ENCODE measurements around the gene KCNJ12.
"Not testable (repeated sequence)": the region's sequence is repeated elsewhere in the genome, so short reads cannot be mapped to it uniquely, and the experiment has no call there.

The KCNJ12 gene

DNA sequence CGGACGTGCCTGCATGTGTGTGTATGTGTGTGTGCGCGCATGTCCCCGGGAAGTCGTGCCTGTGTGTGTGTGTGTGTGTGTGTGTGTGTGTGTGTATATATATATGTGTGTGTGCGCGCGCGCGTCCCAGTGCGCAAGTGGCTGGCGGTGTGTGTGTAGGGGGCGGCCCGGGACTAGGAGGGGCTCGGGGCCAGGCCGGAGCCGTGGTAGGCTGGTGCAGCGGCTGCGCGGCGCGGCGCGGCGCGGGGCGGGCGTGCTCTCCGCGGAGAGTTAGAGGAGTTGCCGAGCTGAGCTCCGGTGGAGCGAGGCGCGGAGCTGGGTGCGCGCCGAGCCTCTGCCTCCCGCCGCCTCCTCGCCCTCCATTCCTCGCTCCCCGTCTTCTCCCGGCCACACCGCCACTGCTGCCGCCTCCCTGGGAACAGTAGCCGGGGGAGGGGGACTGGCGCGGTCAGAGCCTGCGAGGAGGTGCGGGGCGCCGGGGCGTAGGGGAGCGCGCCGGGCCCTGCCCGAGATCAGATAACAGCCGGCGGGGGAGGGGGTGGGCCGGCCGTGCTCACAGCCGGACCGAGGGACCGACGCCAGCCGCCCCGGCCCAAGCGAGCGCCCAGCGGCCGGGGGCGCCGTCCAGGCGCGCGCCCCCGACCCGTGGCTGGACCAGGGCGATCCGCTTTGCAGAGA lies at the start of gene KCNJ12:
Gene KCNJ12, plus strand, starts transcription at position 277 of the 678 bp plus-strand sequence. CDS start 38,986 bp downstream, outside the sequence.
- no peak for DNase-seq

DNA sequence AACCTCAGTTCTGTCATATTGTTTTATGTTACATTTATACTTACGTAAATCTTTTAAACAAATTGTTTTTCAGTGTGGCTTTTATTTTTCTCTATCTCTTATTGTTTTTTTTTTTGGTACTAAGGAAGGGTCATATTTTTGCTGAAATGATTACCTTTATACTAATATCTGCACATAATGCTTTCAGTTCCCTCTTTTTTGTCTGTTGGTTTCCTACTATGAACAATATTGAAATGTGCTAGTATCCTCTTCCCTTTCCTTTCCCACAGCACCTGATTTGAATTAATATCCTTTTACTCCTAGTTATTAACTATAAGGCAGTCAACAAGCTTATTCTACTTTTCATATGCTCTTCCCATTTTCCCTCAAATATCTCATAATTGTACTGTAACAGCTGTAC lies 48.2 kb upstream of the KCNJ12 start:
- DNase-seq: not testable (repeated sequence)

DNA sequence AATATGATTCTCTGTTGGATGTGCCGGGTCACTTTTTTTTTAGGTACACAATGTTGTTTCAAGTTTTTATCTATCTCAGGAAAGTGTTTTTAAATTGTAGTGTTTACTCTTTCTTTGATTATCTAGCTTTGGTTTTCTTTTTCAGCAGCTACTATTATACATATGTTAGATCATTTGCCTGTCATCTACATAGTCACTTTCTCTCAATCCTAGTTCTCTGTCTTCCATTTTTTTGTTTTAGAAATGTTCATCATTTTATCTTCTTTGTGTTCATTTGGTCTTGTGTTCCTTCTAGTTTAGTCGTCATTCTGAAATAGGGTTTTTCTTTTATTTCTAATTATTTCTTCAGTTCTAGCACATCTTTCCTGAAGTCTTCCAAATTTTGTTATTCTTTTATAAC lies 47.4 kb upstream of the KCNJ12 start:
- not testable (repeated sequence) for DNase-seq

DNA sequence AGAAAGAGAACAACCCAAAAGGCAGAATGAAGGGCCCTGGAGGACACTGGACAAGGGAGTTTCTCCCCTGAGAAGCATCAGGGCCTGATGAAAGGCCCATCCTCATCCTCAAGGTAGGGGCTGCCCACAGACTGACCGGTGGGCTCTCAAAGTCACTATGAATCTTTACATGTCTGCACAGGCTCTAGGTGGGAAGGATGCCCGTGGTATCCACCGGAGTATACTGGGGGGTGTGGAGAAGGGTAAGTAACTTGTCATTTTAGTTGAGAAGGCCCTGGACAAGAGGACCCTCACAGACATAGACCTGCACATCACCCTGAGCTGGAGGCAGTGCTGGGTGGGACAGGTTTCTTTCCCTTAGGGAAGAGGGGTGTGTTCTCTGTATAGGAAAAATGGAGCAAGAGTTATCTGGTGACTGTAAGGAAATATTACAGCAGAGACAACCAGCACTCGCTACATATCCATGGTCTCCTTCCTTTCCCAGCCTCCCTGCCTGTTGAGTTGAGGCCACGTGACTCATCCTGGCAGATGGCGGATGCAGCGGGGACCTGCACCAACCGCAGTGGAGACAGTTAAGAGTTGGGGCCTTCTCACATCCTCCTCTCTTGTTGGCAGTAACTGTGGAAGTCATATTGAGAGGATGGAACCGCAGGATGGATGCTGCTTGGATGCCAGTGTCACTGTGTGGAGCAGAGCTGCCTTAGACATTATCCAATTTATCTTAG lies 45.6 kb upstream of the KCNJ12 start:
- DNase-seq: peak; percentile 54

DNA sequence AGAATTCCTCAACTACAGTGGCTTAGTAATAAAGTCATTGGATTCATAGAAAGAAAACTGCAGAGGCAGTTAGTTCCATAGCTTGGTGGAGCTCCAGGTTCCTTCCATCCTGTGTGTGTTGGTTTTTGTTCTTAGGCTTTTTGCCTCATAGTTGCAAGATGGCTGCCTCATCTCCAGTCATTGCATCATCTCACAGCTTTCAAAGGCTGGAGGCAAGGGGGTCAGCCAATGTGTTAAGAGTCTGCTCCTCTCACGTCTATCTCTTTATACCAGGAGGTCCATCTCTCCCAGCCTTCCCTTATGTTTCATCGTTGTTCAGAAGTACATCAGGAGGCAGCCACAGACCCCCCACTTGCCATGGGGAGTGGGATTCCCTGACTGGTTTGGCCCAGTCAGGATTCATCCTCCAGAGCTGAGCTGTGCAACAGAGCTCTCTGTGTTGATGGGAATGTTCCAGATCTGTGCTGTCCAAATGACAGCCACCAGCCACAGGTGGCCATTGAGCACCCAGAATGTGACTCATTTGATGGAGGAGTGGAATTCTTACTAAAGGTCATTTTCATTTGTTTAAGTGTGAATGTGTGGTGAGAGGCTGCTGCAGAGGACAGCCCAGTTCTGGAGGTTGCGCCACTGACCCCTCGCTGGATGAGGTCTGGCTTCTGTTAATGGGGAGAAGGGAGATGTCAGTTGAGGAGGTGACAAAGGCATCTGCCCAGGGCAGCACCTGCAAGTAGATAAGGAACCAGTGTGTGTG lies 39.4 kb upstream of the KCNJ12 start:
- peak; percentile 47 for DNase-seq

DNA sequence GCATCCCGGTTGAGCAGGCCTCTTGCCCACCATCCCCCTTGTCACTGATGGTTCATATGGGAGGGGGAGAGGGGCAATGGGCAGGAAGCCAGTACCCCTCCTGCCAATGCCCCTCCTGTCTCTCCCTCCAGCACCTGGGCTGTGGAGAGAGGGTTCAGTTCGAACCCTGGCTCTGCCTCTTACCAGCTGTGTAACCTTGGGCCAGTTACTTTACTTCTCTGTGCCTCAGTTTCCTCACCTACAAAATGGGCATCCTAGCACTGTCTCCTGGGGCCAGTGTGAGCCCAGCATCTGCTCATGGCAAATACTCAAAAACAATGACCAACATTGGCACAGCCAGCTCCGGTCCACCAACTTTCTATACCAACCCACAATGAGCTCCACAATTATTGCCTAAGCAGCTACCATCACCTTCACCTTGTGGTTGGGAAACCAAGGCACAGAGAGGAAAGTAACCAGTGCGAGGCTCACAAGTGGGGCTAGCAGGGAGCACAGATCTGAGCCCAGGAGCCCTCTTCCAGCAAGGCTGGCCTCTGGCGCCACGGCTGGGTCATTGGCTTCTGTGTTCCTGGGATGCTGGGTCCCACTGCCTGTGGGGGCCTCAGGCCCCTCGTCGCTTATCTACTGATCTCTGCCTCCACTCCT lies 38.1 kb upstream of the KCNJ12 start:
- DNase-seq: peak; percentile 48

DNA sequence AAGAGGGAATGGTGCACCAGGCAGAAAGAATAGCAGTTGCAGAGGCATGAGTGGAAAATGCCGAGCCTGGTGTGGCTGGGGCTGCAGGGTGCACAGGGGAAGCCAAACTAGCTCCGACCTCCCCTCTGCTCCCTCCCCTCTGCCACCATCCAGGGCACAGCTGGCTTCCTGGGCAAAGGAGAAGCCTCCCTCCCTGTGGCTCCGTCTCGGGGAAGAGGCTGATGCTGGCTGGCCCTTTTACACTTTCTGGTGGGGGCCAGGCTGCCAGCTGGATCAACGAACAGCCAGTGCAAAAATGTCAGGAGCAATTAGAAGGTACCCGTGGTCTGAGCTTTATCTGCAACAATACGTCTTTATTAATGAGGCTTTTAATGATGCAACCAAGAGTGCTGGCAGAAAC lies 37.1 kb upstream of the KCNJ12 start:
- peak; percentile 48 for DNase-seq

DNA sequence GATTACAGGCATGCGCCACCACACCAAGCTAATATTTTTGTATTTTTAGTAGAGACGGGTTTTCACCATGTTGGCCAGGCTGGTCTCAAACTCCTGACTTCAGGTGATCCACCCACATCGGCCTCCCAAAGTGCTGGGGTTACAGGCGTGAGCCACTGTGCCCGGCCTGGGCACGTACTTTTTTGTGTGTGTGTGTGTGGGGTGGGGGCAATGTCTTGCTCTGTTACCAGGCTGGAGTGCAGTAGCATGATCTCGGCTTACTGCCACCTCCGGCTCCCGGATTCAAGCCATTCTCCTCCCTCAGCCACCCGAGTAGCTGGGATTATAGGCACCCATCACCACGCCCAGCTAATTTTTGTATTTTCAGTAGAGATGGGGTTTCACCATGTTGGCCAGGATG lies 36.6 kb upstream of the KCNJ12 start:
- DNase-seq: not testable (repeated sequence)

DNA sequence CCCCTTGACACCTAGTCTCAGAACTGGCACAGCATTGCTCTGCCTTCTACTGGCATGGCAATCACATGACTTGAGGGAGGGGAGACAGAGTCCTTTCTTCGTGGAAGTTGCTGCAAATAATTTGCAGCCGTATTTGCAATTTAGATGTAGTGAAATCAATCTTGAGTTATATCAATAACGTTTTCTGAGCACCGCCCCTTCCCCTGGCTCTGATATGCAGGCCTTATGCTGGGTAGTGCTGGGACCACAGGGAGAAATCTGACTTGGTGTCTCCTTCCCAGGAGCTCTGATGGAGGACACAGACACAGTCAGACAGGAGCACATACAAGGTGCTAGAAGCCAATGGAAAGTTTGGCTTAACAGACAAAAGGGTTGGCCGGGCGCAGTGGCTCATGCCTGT lies 35.8 kb upstream of the KCNJ12 start:
- DNase-seq: not testable (repeated sequence)

DNA sequence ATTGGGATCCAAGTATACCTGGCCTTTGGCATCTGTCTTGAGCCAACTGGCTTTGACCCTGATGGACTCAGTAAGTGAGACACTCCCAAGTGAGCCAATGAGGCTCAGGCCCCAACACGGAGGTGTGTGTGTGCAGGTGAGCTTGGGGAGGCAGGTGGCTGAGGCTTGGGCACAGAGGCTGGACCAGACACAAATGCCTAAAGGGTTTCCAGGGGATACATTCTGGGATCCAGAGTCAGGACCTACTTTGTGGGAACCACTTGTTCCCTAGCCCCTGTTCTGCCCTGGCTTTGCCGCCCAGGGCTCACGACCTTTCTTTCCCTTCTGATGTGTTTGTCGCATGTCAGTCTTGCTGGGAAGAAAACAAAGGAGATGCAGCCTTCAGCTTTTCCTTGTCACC lies 34.9 kb upstream of the KCNJ12 start:
- DNase-seq: not testable (repeated sequence)

DNA sequence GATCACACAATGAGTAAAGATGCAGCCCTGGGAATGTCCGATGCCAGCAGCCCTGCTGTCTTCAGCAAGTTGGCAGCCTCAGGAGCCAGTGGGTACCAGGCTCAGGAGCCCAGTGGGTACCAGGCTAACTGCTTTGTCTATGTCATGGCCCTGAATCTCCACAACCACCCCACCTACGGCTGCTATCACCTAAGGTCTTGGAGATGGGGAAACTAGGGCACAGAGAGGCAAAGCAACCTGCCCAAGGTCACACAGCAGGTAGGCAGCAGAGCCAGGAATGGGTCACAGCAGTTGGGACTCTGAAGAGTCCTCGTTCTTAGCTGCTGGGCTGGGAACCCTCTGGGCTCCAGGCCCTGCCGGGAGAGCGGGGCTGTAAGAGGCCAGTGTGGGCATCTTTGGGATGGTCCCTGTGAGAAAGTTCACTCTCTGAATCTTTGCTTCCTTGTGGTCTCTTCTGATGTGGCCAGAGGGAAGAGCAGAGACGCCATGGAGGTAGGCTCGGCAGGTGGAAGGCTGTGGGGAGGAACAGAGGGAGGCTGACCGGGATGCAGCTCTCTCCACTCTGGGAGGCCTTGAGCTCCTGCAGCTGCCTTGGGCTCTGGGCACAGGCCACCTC lies 34.1 kb upstream of the KCNJ12 start:
- DNase-seq: not testable (repeated sequence)

DNA sequence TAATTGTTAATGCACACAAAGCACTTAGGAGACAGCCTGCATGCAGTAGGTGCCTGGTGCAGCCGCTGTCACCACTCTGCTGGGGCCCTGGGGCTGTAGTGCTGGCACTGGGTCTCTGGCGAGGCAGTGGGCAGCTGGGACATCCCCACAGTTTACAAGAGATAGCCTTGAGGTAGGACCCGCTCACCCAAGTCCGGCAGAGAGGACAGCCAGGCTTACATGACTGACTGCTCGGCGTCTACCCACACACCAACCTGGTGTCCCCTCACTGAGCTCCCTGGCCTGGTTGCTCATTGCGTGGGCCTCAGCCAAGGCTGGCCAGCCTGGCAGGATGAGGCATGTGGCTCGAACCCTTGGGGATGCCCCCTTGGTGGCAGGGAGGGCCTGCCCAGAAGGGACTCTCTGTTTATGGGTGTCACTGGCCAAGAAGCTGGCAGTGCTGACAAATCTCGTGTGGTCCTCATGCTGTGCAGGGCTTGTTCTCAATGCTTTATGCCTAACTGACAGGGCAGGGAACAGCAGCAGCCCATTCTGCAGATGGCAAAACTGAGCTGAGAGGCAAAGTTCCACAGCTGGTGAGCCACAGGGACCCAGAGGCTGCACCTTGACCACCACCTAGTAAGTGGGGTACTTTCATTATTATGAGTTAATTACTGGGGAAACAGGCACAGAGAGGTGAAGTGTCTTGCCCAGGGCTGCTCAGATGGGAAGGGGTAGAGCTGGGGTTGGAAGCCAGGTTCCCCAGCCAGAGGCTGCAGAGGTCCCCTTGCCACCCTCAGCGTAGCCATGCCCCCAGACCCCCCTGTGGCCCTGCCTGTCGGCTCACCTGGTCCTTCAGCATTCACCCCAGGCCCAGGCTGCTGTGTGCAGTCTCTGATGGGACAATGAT lies 32.9 kb upstream of the KCNJ12 start:
- peak; percentile 49 for DNase-seq

DNA sequence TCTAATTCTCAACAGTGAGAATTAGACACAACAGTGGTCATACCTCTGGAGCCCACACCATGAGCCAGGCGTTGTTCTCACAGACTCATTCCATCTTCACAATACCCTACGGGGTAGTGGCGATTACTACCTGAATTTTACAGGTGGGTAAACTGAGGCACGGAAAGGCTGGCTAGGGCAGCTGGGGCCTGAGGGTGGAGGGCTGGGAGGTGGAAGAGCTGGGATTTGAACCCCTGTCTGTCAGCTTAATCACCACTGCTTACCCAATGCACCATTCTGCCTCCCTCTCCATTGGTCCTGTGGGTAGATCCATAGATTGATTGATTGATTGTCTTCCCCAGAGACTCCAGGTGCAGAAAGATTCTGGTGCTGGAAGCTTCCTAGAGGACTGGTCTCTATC lies 31.4 kb upstream of the KCNJ12 start:
- DNase-seq: peak; percentile 12

DNA sequence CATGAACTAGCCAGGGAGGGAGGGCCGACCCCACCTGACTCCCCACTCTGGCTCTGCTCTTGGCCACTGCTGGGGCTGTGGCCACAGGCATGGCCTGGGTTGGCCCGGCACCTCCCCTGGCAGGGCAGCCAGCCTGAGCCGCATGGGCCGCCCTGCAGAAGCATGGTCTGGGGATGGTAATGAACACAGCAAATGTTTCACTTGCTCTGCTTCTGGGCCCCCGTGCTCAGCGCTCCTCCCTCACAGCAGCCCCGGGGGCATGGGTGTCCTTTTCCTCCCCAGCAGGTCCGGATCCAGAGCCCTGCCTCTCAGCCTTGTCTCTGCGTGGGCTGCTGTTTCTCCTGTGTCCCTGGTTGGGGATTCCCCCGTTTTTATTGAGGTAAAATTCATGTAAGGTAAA lies 30.9 kb upstream of the KCNJ12 start:
- DNase-seq: peak; percentile 50

DNA sequence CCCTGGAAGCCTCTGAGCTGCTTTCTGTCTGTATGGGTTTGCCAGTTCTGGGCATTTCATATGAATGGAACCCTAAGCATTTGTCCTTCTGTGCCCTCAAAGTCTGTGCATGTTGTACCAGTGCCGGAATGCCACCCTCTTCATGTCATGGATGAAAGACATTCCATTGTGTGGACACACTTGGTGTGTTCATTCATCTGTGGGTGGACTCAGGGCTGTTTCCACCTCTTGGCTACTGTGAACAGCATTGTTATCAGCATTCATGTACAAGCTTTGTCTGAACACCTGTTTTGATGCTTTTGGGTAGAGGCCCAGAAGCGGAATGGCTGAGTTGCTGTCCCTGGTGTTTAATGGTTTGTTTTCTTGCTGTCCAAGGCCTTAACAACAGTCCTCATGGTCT lies 30.1 kb upstream of the KCNJ12 start:
- not testable (repeated sequence) for DNase-seq

DNA sequence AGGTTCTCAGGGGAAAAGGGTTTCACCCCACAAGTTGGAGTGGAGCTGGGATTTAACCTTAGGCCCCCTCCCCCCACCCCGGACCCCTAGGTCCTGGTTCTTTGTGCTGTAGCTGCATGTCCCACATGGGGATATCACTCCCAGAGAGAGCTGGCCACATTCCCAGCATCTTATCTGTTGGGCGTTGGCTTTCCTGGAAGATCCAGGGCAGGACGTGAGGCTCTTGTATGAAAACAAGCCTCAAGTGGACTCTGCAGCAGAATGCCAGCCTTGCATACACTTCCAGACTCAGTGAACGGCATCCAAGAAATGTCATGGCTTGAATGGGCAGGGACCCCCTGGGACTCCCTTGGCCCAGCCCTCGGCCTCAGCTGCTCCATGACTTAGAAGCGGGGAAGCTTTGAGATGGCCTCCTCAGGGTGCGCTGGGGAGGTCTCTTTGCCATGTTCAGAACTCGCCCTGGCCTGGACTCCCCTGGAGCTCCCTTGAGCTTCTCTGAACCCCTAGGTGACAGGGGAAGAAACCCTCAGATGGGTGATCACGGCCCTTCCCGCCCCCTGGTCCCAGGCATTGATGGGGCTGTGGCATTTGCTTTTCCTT lies 29.4 kb upstream of the KCNJ12 start:
- peak; percentile 9 for DNase-seq

DNA sequence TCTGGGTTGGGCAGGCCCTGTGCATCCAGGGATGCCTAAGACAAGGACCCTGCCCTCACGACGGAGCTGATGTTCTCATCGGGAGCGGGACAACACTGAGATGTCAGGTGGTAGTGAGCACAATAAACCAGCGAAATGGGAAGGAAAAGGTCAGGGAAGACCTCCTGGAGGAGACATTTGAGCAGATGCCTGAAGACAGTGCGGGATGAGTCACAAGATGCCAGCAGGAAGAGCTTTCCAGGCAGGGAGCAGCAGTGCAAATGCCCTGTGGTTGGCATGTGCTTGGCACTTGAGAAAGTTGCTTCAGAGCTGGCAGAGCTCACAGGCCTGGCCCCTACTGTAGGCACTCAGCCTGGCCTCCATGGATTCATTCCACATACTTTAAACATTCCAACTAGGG lies 28.5 kb upstream of the KCNJ12 start:
- not testable (repeated sequence) for DNase-seq

DNA sequence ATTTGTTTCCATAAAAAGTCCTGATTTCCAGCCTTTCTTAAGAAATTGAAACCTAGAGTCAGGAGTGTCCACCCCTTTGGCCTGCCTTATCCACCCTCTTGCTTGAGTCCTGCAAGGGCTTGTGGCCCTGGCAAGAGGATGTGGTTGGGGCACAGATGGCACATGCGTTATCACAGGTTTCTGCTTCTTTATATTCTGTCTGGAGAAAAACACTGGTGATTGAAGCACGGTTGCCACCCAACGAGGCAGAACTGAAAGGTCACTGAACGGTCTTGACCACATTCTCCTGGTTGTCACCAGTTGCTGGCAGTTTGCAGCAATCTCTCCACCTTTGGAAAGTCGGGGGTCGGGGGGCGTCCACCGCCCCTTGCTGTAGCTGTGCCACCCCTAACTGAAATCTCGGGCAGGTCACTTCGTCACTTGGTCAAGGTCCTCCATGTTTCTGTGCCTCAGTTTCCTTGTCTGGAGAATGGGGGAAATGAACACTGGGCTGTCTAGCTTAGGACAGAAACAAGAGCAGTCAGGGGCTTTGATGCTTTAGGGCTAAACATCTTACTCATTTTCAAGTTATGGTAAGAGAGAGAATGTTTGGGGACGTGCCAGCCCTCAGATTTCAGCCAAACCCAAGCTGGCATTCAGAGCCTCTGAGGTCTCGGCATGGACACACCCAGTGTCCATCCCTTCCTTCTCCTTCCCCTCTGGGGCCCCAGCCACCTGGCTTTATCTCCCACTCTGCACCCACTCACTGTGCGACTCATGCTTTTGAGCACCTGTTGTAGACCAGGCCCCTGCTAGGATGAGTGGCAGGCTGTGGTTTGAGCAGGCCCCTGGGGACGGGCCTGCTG lies 27.9 kb upstream of the KCNJ12 start:
- DNase-seq: peak; percentile 27

DNA sequence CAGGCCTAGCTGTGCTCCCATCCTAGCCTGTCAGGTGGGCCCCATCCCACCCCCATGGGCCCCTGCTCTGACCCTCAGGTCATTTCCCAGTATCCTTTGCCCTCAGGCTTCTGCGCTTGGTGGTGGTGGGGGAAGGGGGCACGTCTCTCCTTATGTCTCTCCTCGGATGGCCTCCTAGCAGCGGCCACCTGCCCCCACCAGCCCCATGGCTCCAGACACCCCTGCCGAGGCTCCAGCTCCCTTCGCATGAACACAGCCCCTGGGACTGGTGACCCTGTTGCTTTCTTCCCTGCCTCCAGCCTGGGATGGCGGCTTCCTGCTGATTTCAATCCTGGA lies 27.3 kb upstream of the KCNJ12 start:
- peak; percentile 10 for DNase-seq

DNA sequence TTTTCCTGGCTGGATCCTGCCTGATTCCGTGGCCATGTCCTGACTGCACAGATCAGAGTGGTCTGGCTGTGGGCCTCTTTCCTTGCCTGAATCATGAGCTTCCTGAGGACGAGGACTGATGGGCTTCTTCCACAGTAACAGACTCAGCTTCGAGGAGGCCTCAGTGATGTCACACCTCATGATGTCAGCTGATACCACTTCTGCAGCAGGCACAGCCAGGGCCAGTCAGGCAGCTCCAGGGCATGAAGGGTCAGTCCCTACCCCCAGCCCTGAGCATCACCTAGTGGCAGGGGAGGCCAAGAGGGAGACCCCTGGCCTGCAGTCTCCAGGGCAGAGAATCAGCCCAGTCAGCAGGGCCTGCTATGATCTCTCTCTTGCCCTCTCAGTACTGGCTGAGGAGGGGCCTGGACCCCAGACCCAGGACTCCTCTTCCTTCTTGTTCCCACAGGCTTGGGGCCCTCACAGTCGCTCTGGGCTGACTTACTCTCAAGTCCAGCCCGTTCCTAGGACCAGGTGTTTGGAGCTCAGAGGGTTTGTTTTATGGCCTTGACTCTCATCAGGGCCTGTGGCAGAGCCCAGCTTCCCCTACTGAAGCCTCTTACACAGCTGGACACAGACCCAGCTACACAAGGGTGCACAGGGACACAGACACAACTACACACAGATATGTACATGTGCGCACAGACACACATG lies 26.7 kb upstream of the KCNJ12 start:
- DNase-seq: peak; percentile 45
